PC-3 (cell line): ENCODE results near the gene RIMKLA. TPM values are rescaled to one million over a fixed set of nuclear protein-coding genes. Genes with fewer than 3 reads are reported as not detected.

Experiments used
- ATAC-seq: fragments of 200-7000 bp; cut with Tn5 transposase; 2 replicates; pipeline ENCODE4 v1.9.1; 2020; ENCODE audit warnings: mild to moderate bottlenecking, moderate library complexity
- BruUV-seq: library from RNA; stranded (reverse); fragments of 400-500 nt; replicated peaks from 2 replicates; lab custom pipeline; 2021; lab: Mats Ljungman, UMichigan
- CTCF ChIA-PET: fragments of 300-600 bp; sonication (Branson Sonifier 250); formaldehyde crosslinking; loops from one replicate; lab custom pipeline; 2022; ENCODE audit warnings: antibody characterized with exemption; lab: Charles Lee
- POLR2A ChIA-PET: fragments of 300-600 bp; sonication (Branson Sonifier 250); formaldehyde crosslinking; loops from one replicate; lab custom pipeline; 2022; ENCODE audit warnings: antibody characterized with exemption; ENCODE audit not compliant: unreplicated experiment; lab: Charles Lee
- DNase-seq: peaks from one replicate; pipeline ENCODE4 v3.0.0-alpha.2; 2015
- H2AFZ ChIP-seq: fragments of 300-600 bp; sonication (generic); 2 replicates; pipeline ENCODE4 v1.6.0; 2016; ENCODE audit warnings: antibody characterized with exemption, low read length
- H3F3A ChIP-seq: fragments of 300-600 bp; sonication (generic); one replicate; pipeline ENCODE4 v1.6.0; 2017; ENCODE audit warnings: antibody characterized with exemption, low read length, control low read depth, mild to moderate bottlenecking; ENCODE audit not compliant: unreplicated experiment
- H3K27ac ChIP-seq: fragments of 300-600 bp; sonication (generic); 2 replicates; pipeline ENCODE4 v1.5.1; 2016; ENCODE audit warnings: mild to moderate bottlenecking, low read length
- H3K27me3 ChIP-seq: fragments of 300-600 bp; sonication (generic); 2 replicates; pipeline ENCODE4 v1.6.1; 2016; ENCODE audit warnings: low read length, mixed read lengths
- H3K36me3 ChIP-seq: fragments of 300-600 bp; sonication (generic); 2 replicates; pipeline ENCODE4 v1.6.1; 2016; ENCODE audit warnings: low read depth, mixed run types, low read length, mixed read lengths
- H3K4me1 ChIP-seq: fragments of 300-600 bp; sonication (generic); 2 replicates; pipeline ENCODE4 v1.5.1; 2016; ENCODE audit warnings: low read length; ENCODE audit not compliant: insufficient read depth
- H3K4me2 ChIP-seq: fragments of 300-600 bp; sonication (generic); 2 replicates; pipeline ENCODE4 v1.6.0; 2016; ENCODE audit warnings: low read length
- H3K4me3 ChIP-seq: fragments of 300-600 bp; sonication (generic); 2 replicates; pipeline ENCODE4 v1.5.1; 2016; ENCODE audit warnings: mild to moderate bottlenecking, low read length, mixed read lengths
- H3K79me2 ChIP-seq: fragments of 300-600 bp; sonication (generic); 2 replicates; pipeline ENCODE4 v1.6.1; 2017; ENCODE audit warnings: low read length, mixed read lengths
- H3K9ac ChIP-seq: fragments of 300-600 bp; sonication (generic); 2 replicates; pipeline ENCODE4 v1.6.0; 2016; ENCODE audit warnings: mild to moderate bottlenecking, low read length
- H3K9me2 ChIP-seq: fragments of 300-600 bp; sonication (generic); replicated peaks from 2 replicates; pipeline ENCODE4 v1.6.1; 2016; ENCODE audit warnings: mixed run types, low read length, mixed read lengths
- H3K9me3 ChIP-seq: fragments of 300-600 bp; sonication (generic); 2 replicates; pipeline ENCODE4 v1.6.1; 2016; ENCODE audit warnings: low read length, mixed read lengths
- H4K20me1 ChIP-seq: fragments of 300-600 bp; sonication (generic); 2 replicates; pipeline ENCODE4 v1.6.1; 2016; ENCODE audit warnings: low read length, mixed read lengths
- CTCF ChIP-seq: fragments of 300-600 bp; sonication (generic); conservative IDR thresholded peaks from 2 replicates; pipeline ENCODE4 v1.5.1; 2017; ENCODE audit warnings: antibody characterized with exemption, low read depth, mild to moderate bottlenecking, low read length
- EZH2 ChIP-seq: fragments of 300-600 bp; sonication (generic); IDR thresholded peaks from one replicate; pipeline ENCODE4 v1.6.1; 2017; ENCODE audit warnings: antibody characterized with exemption, mild to moderate bottlenecking, low read length; ENCODE audit not compliant: unreplicated experiment
- EZH2phosphoT487 ChIP-seq: fragments of 300-600 bp; sonication (generic); IDR thresholded peaks from 2 replicates; pipeline ENCODE4 v1.6.1; 2018; ENCODE audit warnings: mild to moderate bottlenecking, antibody characterized with exemption, low read length, borderline replicate concordance
- intact Hi-C: fragments of 100-400 bp; cut with micrococcal nuclease; formaldehyde crosslinking; loops from 2 replicates; pipeline ENCODE4 v1.9.0; 2023
- total RNA-seq: library from RNA; depleted of rRNA; stranded (reverse); fragments of >200 nt; gene quantifications from 2 replicates; pipeline ENCODE4 v1.2.3, GENCODE V29; 2014

Gene RIMKLA
- total RNA-seq, 1 experiment from 2014 or later, result 4.5 TPM

- Histone ChIP-seq H3K4me1 (no peaks in the 10 kb centered on the region), H3K36me3 (no peaks in the 10 kb centered on the region), H3K9me2 (no peaks in the 10 kb centered on the region), H3K79me2 (no peaks in the 10 kb centered on the region), H3K4me3 (no peak overlapping the region), H3F3A (no peaks in the 10 kb centered on the region), H3K27ac (no peak overlapping the region), H3K27me3 (no peaks in the 10 kb centered on the region), H3K9ac (no peak overlapping the region), H3K9me3 (no peaks in the 10 kb centered on the region), H3K4me2 (no peak overlapping the region), H4K20me1 (no peaks in the 10 kb centered on the region), H2AFZ (no peak overlapping the region)
- ATAC-seq (no peak), DNase-seq (no peak)
- BruUV-seq, result no TSS peak
- ChIA-PET CTCF (no interaction called here), POLR2A (interaction anchor here (0.6 kb wide), 1 partner anchor 15 kb away, joined by 8 read pairs; no protein-coding TSS in a partner anchor)
- TF ChIP-seq CTCF, result no peak
- TF ChIP-seq EZH2phosphoT487, result no peak
- TF ChIP-seq EZH2, result no peak
- intact Hi-C loops, result no loop called here
Observed at GRCh38 chr1:42365118-42365517, 15.5 kb upstream of the RIMKLA start.

GRCh38 chr1:42368096-42368795, 12.3 kb upstream of the RIMKLA start:
- Histone ChIP-seq H3F3A (no peaks in the 10 kb centered on the region), H2AFZ (no peak overlapping the region), H3K9me2 (no peaks in the 10 kb centered on the region), H3K9me3 (no peaks in the 10 kb centered on the region), H3K36me3 (no peaks in the 10 kb centered on the region), H3K79me2 (no peaks in the 10 kb centered on the region), H3K9ac (no peak overlapping the region), H3K27ac (no peak overlapping the region), H4K20me1 (no peaks in the 10 kb centered on the region), H3K27me3 (no peaks in the 10 kb centered on the region; the same call in 1 of the 2 replicates), H3K4me1 (no peaks in the 10 kb centered on the region), H3K4me3 (no peak overlapping the region), H3K4me2 (no peak overlapping the region)
- no peak for ATAC-seq
- TF ChIP-seq EZH2, result no peak
- TF ChIP-seq EZH2phosphoT487, result no peak
- ChIA-PET POLR2A (no interaction called here), CTCF (no interaction called here)
- intact Hi-C loops, result no loop called here
- no TSS peak for BruUV-seq
- DNase-seq, result no peak

- intact Hi-C loops, result no loop called here
- BruUV-seq, result no TSS peak
- Histone ChIP-seq H4K20me1 (no peaks in the 10 kb centered on the region), H3F3A (no peaks in the 10 kb centered on the region), H3K9me2 (no peaks in the 10 kb centered on the region), H3K36me3 (no peaks in the 10 kb centered on the region), H3K9me3 (no peaks in the 10 kb centered on the region), H3K4me1 (no peaks in the 10 kb centered on the region), H2AFZ (no peak overlapping the region), H3K4me3 (no peak overlapping the region), H3K27me3 (no peaks in the 10 kb centered on the region; the same call in 1 of the 2 replicates), H3K79me2 (no peaks in the 10 kb centered on the region), H3K9ac (no peak overlapping the region), H3K27ac (no peak overlapping the region), H3K4me2 (no peak overlapping the region)
- CTCF ChIA-PET, result no interaction called here
- no peak for TF ChIP-seq EZH2phosphoT487
- TF ChIP-seq CTCF, result no peak
- TF ChIP-seq EZH2, result no peak
- no peak for DNase-seq
- POLR2A ChIA-PET, result no interaction called here
- no peak for ATAC-seq
Observed at GRCh38 chr1:42369471-42369870, 11.1 kb upstream of the RIMKLA start.
